Spinal cord (tissue), 10 donors: Measurements from ENCODE around the gene IDNK. TPM values are rescaled to one million over a fixed set of nuclear protein-coding genes. Genes with fewer than 3 reads are reported as not detected.

ENCODE experiments used
- DNase-seq, 6 donors: peaks; one replicate each; pipeline versions ENCODE4 v3.0.0 to v3.0.0-alpha.2; 2013 to 2015; ENCODE audit warnings: low spot score in 6 of 6, low read depth in 4 of 6
- H3K27ac ChIP-seq: one replicate; pipeline ENCODE4 v1.5.1; 2013; ENCODE audit warnings: low read depth, low read length, control low read depth
- H3K27me3 ChIP-seq: one replicate; pipeline ENCODE4 v1.6.1; 2013; ENCODE audit warnings: low read length; ENCODE audit not compliant: control insufficient read depth, insufficient read depth
- H3K36me3 ChIP-seq: one replicate; pipeline ENCODE4 v1.6.1; 2013; ENCODE audit warnings: low read length; ENCODE audit not compliant: control insufficient read depth, insufficient read depth
- H3K4me1 ChIP-seq: one replicate; pipeline ENCODE4 v1.6.1; 2013; ENCODE audit warnings: low read length; ENCODE audit not compliant: control insufficient read depth, insufficient read depth
- H3K4me3 ChIP-seq: one replicate; pipeline ENCODE4 v1.5.1; 2013; ENCODE audit warnings: low read depth, low read length, control low read depth
- H3K9me3 ChIP-seq: one replicate; pipeline ENCODE4 v1.6.1; 2013; ENCODE audit warnings: low read length; ENCODE audit not compliant: control insufficient read depth, insufficient read depth
- whole genome bisulfite sequencing: methylation state at CpG from one replicate; pipeline ENCODE4 v1.1.5; 2013; ENCODE audit warnings: missing lambda C conversion rate; ENCODE audit not compliant: insufficient coverage; 5-methylcytosine and 5-hydroxymethylcytosine counted together
- polyA plus RNA-seq, 2 donors: library from polyadenylated mRNA; unstranded; fragments of 120-200 nt; gene quantifications; one replicate each; pipeline ENCODE4 v1.2.1, GENCODE V29; 2013; ENCODE audit not compliant: insufficient read length in 2 of 2
- total RNA-seq, 2 donors: library from RNA; depleted of rRNA in 1 of 2; stranded (reverse); fragments of 120-200 nt in 1 of 2; fragments of >200 nt in 1 of 2; gene quantifications; one replicate each; pipeline versions ENCODE4 v1.2.3 to v1.2.4, GENCODE V29; 2013 to 2014
- donor health status: healthy.

IDNK gene
- total and polyA plus RNA-seq, 4 donors: 5.6 to 12.4 (median 10.8) TPM

DNA sequence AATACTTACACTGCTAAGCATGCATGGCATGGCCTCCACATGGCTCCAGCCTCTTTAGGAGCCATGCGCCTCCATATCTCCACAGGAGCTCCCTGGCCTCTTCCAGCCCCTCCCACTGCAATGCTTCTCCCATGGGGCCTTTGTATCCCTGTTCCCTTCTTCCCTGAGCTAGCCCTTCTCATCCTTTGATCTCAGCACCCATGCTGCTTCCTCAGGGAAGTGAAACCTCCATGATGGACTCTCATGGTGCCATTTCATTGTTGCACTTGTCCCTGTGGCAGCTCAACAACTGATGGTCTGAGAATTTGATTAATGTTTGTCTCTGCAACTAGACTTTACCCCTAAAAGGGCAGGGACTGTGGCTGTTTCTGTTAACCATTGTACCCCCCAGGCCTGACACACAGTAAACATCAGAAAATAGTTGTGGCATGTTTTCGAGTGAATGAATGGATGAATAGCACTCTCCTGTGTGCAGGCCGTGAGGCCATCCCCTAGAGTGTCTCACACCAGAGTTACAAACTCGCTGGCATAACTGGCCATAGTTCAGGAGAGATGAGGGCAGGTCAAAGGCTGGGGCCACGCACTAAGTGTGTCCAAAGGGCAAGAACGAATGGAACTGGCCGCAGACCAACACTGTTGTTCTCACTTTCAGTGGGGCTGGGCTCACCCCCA is 6.6 kb downstream of the IDNK start:
- DNase-seq: no peak
- Histone ChIP-seq H3K36me3 (peaks cover 5% of the 10 kb centered on the region), H3K27me3 (no peaks in the 10 kb centered on the region), H3K4me3 (no peak overlapping the region), H3K4me1 (peaks cover 6% of the 10 kb centered on the region), H3K27ac (no peak overlapping the region), H3K9me3 (no peaks in the 10 kb centered on the region)
- WGBS: 79% methylated on average over 7 of the region's 7 CpGs

DNA sequence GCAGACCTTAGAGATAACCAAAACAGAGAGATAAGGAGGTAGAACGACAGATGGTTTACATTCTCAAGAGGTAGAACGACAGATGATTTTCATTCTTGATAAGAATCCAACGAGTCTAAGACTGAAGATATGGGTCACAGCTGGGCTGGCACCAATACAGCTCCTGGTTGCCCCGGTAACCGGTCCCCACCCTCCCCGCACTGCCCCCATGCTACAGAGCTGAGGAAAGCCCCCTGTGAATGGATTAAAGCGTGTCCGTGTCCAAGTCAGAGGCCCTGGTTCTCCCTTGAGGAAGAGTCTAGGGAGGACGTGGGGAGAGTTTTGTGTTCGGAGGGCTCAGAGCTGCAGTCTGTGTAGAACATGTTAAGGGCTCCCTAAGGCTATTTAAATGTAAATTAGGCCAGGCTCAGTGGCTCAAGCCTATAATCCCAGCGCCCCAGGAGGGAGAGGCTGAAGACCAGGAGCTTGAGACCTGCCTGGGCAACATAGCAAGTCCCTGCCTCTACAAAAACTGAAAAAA is 8.1 kb downstream of the IDNK start:
- Histone ChIP-seq H3K4me3 (no peak overlapping the region), H3K36me3 (peaks cover 5% of the 10 kb centered on the region), H3K27ac (no peak overlapping the region), H3K27me3 (no peaks in the 10 kb centered on the region), H3K4me1 (peaks cover 6% of the 10 kb centered on the region), H3K9me3 (no peaks in the 10 kb centered on the region)
- peak in 2 of 6 donors; percentile 65 to 66 for DNase-seq
- 9% methylated on average over 9 of the region's 11 CpGs for WGBS

DNA sequence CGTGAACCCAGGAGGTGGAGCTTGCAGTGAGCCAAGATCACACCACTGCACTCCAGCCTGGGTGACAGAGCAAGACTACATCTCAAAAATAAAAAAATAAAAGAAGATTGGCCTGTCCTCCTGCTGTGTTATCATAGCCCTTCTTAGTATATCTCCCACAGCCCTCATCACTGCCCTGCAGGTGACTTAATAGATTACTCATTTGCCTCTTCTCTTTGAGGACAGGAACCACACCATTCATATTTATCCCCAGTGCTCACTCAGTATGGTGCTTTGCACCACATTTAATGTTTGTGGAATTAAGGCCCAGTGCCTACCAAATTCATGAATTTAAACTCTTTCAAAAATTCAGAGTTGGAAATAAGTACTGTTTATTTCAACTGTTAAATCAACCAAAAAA is 10.3 kb downstream of the IDNK start:
- Histone ChIP-seq H3K27ac (no peak overlapping the region), H3K36me3 (peaks cover 5% of the 10 kb centered on the region), H3K4me3 (no peak overlapping the region), H3K9me3 (no peaks in the 10 kb centered on the region), H3K4me1 (peaks cover 6% of the 10 kb centered on the region), H3K27me3 (no peaks in the 10 kb centered on the region)
- WGBS: no CpG with 5 or more reads among the region's 1 CpG
- DNase-seq: no peak

DNA sequence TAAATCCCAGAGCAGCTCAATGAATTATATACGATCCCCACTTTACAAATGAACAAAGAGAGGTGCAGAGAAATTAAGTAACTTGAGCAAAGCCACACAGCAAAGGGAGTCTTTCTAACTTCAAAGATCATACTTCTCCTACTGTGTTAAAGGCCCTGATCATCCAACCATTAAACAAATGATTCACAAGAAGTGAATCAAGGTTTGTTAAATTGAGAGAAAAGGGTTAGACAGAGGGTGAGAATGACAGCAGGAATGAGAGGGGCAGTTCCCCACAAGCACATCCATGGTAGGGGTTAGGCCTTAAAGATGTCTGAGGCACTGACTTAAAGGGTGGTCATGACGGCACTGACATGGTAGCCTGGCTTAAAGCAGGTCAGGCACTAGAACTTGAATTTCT is 10.7 kb downstream of the IDNK start:
- H3K9me3 ChIP-seq: no peaks in the 10 kb centered on the region
- no peak overlapping the region for H3K4me3 ChIP-seq
- no peak overlapping the region for H3K27ac ChIP-seq
- 100% methylated on average over 1 of the region's 2 CpGs for whole genome bisulfite sequencing
- peaks cover 6% of the 10 kb centered on the region for H3K4me1 ChIP-seq
- DNase-seq: no peak
- peaks cover 5% of the 10 kb centered on the region for H3K36me3 ChIP-seq
- no peaks in the 10 kb centered on the region for H3K27me3 ChIP-seq

DNA sequence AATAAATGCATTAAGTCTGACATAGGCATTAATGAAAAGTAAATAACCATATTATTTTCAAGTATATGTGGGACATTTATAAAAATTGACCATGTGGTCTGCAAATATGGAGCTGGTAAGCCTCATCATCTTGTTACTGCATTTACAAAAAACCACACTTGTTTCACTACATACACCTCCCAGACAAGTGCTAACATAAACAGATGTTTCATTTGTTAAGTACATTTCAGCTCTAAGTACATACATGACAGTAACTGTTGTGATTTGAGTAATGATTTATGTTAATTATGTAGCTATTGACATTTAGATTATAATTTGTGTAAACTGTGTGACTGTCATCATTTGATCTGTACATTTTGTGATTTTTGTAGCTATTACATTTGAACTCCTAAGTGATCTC is 13.9 kb downstream of the IDNK start:
- H3K9me3 ChIP-seq: no peaks in the 10 kb centered on the region
- no peak overlapping the region for H3K27ac ChIP-seq
- no peak overlapping the region for H3K4me3 ChIP-seq
- H3K27me3 ChIP-seq: no peaks in the 10 kb centered on the region
- H3K36me3 ChIP-seq: no peaks in the 10 kb centered on the region
- H3K4me1 ChIP-seq: no peaks in the 10 kb centered on the region
- no peak for DNase-seq

DNA sequence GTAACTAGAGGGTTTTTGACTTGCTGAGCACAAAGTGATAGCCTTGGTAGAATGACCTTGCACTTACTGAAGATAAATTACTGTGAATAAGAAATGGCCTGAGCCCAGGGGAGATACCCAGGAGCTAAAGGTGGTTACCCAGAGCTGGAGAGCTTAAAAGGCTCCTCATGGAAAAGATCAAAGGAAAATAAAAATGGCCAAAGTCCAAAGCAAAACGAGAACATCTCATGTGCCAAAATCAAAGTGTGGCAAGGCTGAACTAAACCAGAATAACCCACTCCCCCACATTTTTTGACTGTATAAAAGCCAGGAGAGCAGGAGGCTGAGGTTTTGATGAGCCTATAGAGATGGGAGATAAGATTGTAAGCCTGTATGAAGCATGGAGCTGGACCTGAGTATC is 14.4 kb downstream of the IDNK start:
- WGBS: no CpG with 5 or more reads among the region's 1 CpG

DNA sequence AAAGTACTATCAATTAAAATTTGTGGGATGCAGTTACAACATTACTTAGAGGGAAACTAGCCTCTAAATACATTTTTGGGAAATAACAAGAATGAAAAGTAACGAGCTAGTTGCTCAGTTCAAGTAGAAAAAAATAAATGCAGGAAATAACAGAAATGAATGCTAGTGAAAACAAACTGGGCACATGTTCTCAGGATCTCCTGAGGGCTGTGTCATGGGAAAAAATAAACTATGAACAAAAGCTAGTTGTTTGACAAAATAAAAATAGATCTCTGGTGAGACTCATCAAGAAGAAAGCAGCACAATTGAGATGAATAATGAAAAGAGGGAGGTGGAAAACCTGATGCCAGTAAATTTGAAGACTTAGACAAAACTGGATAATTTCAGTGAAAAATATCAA is 16.3 kb downstream of the IDNK start:
- Histone ChIP-seq H3K27me3 (no peaks in the 10 kb centered on the region), H3K4me3 (no peak overlapping the region), H3K4me1 (no peaks in the 10 kb centered on the region), H3K36me3 (no peaks in the 10 kb centered on the region), H3K9me3 (no peaks in the 10 kb centered on the region), H3K27ac (no peak overlapping the region)
- no CpG with 5 or more reads among the region's 1 CpG for WGBS
- no peak for DNase-seq

More for the DNA sequence above, 14.4 kb downstream of the IDNK start:
- H3K27ac ChIP-seq: no peak overlapping the region
- no peaks in the 10 kb centered on the region for H3K36me3 ChIP-seq
- H3K9me3 ChIP-seq: no peaks in the 10 kb centered on the region
- no peaks in the 10 kb centered on the region for H3K4me1 ChIP-seq
- H3K4me3 ChIP-seq: no peak overlapping the region
- DNase-seq: no peak
- H3K27me3 ChIP-seq: no peaks in the 10 kb centered on the region

DNA sequence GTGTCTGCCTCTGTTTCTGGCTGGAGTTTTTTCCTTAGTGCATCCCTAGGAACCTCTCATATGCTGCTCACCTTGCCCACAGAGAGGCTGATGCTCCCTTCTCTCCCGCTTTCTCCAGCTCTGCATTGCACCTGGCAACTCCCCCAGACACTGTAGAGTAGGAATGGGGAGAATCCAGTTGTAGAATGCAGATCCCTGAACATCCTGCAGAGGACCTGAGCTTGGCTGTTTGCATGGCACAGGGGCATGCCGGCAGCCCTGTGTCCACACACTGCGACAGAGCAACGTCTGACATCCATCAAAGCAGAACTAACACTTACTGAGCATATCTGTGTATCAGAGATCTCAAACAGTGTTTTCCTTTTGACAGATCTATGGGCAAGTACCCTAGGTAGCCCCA is 19.9 kb downstream of the IDNK start:
- H3K36me3 ChIP-seq: peaks cover 12% of the 10 kb centered on the region
- 72% methylated on average over 3 of the region's 4 CpGs for WGBS
- no peak overlapping the region for H3K4me3 ChIP-seq
- no peak for DNase-seq
- no peaks in the 10 kb centered on the region for H3K9me3 ChIP-seq
- H3K4me1 ChIP-seq: no peaks in the 10 kb centered on the region
- H3K27me3 ChIP-seq: no peaks in the 10 kb centered on the region
- no peak overlapping the region for H3K27ac ChIP-seq

DNA sequence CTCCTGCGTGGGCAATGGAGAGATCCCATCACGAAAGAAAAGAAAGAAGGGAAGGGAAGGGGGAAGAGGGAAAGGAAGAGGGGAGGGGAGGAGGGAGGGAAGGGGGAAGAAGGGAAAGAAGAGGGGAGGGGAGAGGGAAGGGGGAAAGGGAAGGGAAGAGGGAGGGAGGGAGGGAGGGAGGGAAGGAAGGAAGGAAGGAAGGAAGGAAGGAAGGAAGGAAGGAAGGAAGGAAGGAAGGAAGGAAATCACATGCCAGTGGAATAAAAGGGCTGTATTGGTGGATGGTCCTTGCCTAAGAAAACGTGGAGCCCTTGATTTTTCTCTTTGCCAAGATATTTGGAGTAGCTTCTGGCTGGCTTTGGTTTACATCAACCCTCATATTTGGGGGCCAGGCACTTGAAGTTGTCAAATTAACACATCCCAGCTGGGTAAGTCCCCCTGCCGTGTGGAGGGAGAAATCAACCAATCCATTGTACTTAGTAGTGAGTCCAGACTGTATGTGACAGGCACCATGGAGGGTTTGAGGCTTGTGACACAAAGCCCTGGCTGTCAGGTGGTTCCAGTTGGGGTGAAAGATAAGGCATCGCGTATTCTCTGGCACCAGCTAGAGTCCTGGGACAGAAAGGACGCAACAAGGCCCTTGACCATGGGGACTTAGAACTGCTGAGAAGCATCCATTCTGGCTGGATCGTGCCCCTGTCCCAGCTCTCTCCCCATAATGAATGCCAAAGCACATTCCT is 23.7 kb downstream of the IDNK start:
- Histone ChIP-seq H3K27ac (no peak overlapping the region), H3K4me1 (no peaks in the 10 kb centered on the region), H3K36me3 (peaks cover 14% of the 10 kb centered on the region), H3K9me3 (no peaks in the 10 kb centered on the region), H3K4me3 (no peak overlapping the region), H3K27me3 (no peaks in the 10 kb centered on the region)
- no peak for DNase-seq
- 72% methylated on average over 6 of the region's 8 CpGs for WGBS

DNA sequence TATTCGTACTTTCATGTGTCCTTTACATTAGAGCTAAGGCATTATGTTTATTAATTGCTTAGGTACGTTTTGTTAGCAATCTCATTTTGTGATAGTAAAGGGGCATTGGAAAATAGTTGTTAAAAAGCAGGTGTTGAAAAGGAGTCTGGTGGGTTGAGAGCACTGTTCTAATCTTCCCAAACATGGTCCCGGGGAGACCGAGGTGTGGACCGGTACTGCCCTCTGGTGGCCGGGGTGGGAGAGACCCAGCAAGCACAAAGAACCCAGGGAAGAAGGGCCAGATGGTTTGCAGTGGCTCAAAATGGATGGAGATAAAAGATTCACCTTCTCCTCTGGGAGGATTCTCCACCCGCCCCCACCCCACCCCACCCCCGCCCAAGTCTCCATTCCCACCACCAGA is 26.1 kb downstream of the IDNK start:
- no peaks in the 10 kb centered on the region for H3K4me1 ChIP-seq
- peak in 2 of 6 donors; percentile 35 to 38 for DNase-seq
- no peak overlapping the region for H3K27ac ChIP-seq
- no peak overlapping the region for H3K4me3 ChIP-seq
- WGBS: 50% methylated on average over 1 of the region's 8 CpGs
- H3K9me3 ChIP-seq: no peaks in the 10 kb centered on the region
- no peaks in the 10 kb centered on the region for H3K27me3 ChIP-seq
- peaks cover 14% of the 10 kb centered on the region for H3K36me3 ChIP-seq
